ENCODE results near the gene EDIL3.
"Not testable (repeated sequence)": the region's sequence is repeated elsewhere in the genome, so short reads cannot be mapped to it uniquely, and the experiment has no call there.

Gene EDIL3

GRCh38 chr5:84327591-84327990 lies 57.1 kb downstream of the EDIL3 start:
- no peak for TF ChIP-seq CTCF (conservative IDR thresholded peaks at IDR 0.05)
- no peak overlapping the region for H3K27ac ChIP-seq

GRCh38 chr5:84322646-84323045 lies 62.0 kb downstream of the EDIL3 start:
- H3K27ac ChIP-seq = no peak overlapping the region
- no peak for TF ChIP-seq CTCF (conservative IDR thresholded peaks at IDR 0.05)

- not testable (repeated sequence) for H3K27ac ChIP-seq
Observed at GRCh38 chr5:84317826-84318225, 66.9 kb downstream of the EDIL3 start.

- H3K27ac ChIP-seq = not testable (repeated sequence)
Observed at GRCh38 chr5:84312280-84312679, 72.4 kb downstream of the EDIL3 start.

GRCh38 chr5:84309850-84310249 lies 74.8 kb downstream of the EDIL3 start:
- H3K27ac ChIP-seq = not testable (repeated sequence)

GRCh38 chr5:84306601-84307000 lies 78.1 kb downstream of the EDIL3 start:
- TF ChIP-seq CTCF (conservative IDR thresholded peaks at IDR 0.05) = no peak
- H3K27ac ChIP-seq = no peak overlapping the region

GRCh38 chr5:84304599-84304998 lies 80.1 kb downstream of the EDIL3 start:
- H3K27ac ChIP-seq = no peak overlapping the region
- no peak for TF ChIP-seq CTCF (conservative IDR thresholded peaks at IDR 0.05)

GRCh38 chr5:84303315-84303714 lies 81.4 kb downstream of the EDIL3 start:
- no peak overlapping the region for H3K27ac ChIP-seq
- no peak for TF ChIP-seq CTCF (conservative IDR thresholded peaks at IDR 0.05)

- TF ChIP-seq CTCF (conservative IDR thresholded peaks at IDR 0.05) = no peak
- no peak overlapping the region for H3K27ac ChIP-seq
Observed at GRCh38 chr5:84301535-84301934, 83.1 kb downstream of the EDIL3 start.

Measured in VCaP (cell line).